ENCODE data around the gene LATS2.

The LATS2 gene

DNA sequence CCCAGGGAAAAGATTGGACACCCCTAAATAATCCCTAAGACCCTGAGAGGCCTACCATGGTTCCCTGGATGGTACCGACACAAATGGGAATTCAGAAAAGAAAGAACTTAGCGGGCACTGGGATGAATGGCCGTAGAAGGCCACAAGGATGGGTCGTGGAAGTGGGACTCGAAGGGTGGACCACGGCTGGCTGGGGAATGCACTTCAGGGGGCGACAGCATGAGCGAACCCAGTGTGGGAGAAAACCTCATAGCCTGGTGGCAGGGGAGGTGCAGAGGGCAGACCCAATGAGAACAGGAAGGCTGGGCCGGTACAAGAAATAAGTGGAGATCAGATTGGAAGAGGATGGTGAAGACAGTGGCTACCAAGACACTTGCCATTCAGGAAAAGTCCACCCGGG is 28.7 kb downstream of the LATS2 start:
- H3K4me3 ChIP-seq (ENCODE audit: low read depth, low read length), result no peak overlapping the region
- H3K36me3 ChIP-seq (ENCODE audit: control insufficient read depth in 2 of 2, insufficient read depth in 1 of 2, low read length in 2 of 2), result no peaks in the 10 kb centered on the region
- TF ChIP-seq ZNF423 (tag by site-specific recombination; IDR thresholded peaks at IDR 0.05) (no peak), SP3 (tag by site-specific recombination; IDR thresholded peaks at IDR 0.05) (no peak), YY1 (tag by site-specific recombination; IDR thresholded peaks at IDR 0.05) (no peak), ZNF501 (tag by site-specific recombination; IDR thresholded peaks at IDR 0.05) (no peak), ZNF555 (tag by site-specific recombination; conservative IDR thresholded peaks at IDR 0.05) (no peak), SCRT2 (tag by site-specific recombination; IDR thresholded peaks at IDR 0.05) (no peak), HOXC10 (CRISPR knock-in tag; IDR thresholded peaks at IDR 0.05) (no peak)
- TF ChIP-seq, protein P1, sequence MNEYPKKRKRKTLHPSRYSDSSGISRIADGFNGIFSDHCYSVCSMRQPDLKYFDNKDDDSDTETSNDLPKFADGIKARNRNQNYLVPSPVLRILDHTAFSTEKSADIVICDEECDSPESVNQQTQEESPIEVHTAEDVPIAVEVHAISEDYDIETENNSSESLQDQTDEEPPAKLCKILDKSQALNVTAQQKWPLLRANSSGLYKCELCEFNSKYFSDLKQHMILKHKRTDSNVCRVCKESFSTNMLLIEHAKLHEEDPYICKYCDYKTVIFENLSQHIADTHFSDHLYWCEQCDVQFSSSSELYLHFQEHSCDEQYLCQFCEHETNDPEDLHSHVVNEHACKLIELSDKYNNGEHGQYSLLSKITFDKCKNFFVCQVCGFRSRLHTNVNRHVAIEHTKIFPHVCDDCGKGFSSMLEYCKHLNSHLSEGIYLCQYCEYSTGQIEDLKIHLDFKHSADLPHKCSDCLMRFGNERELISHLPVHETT (tag by site-specific recombination; IDR thresholded peaks at IDR 0.05), result no peak
- TF ChIP-seq, protein P2, sequence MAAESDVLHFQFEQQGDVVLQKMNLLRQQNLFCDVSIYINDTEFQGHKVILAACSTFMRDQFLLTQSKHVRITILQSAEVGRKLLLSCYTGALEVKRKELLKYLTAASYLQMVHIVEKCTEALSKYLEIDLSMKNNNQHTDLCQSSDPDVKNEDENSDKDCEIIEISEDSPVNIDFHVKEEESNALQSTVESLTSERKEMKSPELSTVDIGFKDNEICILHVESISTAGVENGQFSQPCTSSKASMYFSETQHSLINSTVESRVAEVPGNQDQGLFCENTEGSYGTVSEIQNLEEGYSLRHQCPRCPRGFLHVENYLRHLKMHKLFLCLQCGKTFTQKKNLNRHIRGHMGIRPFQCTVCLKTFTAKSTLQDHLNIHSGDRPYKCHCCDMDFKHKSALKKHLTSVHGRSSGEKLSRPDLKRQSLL (tag by site-specific recombination; IDR thresholded peaks at IDR 0.05), result no peak
- POLR2A ChIA-PET, result no interaction called here
- no peaks in the 10 kb centered on the region for H3K4me1 ChIP-seq (ENCODE audit: control insufficient read depth, insufficient read depth, low read length)
- CTCF ChIA-PET, result interaction anchor here (0.6 to 0.7 kb wide), 2 partner anchors 20 to 540 kb away, joined by 3 read pairs; no protein-coding TSS in a partner anchor
- no peaks in the 10 kb centered on the region for H3K9me3 ChIP-seq (ENCODE audit: control insufficient read depth, insufficient read depth, low read depth, low read length)
- no peak overlapping the region for H3K27ac ChIP-seq (ENCODE audit: extremely low read depth, low read depth, low read length)

DNA sequence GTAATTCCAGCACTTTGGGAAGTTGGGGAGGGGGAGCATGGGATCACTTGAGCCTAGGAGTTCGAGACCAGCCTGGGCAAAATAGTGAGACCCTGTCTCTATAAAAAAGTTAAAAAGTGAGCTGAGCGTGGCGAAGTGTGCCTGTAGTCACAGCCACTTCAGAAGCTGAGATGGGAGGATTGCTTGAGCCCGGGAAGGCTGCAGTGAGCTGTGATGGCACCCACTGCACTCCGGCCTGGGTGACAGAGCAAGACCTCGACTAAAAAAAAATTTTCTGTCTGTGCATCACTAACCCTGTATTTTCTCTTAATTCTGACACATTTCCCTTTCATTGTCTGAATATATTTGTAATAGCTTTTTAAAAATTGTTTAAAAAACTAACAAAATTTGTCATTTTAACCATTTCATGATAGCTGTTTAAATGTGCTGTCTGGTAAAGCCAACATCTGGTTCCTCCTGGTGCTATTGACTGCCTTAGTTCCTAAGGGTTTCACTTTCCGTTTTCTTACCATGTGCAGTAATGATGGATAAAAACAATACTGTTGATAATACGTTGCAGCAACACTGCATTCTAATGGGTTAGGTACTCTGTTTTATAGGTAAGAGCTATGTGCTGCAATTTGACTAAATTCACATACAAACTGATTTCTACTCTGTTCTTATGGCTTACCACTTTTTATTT is 29.7 kb downstream of the LATS2 start:
- no peaks in the 10 kb centered on the region for H3K9me3 ChIP-seq (ENCODE audit: control insufficient read depth, insufficient read depth, low read depth, low read length)
- POLR2A ChIA-PET, result no interaction called here
- no peak overlapping the region for H3K4me3 ChIP-seq (ENCODE audit: low read depth, low read length)
- no peak overlapping the region for H3K27ac ChIP-seq (ENCODE audit: extremely low read depth, low read depth, low read length)
- CTCF ChIA-PET, result interaction anchor here (0.6 to 0.7 kb wide), 4 partner anchors 21 to 740 kb away, joined by 3 read pairs; no protein-coding TSS in a partner anchor
- H3K4me1 ChIP-seq (ENCODE audit: control insufficient read depth, insufficient read depth, low read length), result no peaks in the 10 kb centered on the region
- TF ChIP-seq ZNF530 (tag by site-specific recombination; IDR thresholded peaks at IDR 0.05; ENCODE audit: low read depth) (no peak), ZNF404 (tag by site-specific recombination; IDR thresholded peaks at IDR 0.05) (no peak), ZNF211 (tag by site-specific recombination; IDR thresholded peaks at IDR 0.05; ENCODE audit: low read depth) (no peak), ZNF169 (tag by site-specific recombination; IDR thresholded peaks at IDR 0.05) (no peak), ZNF777 (tag by site-specific recombination; IDR thresholded peaks at IDR 0.05; ENCODE audit: borderline replicate concordance) (no peak), YY1 (tag by site-specific recombination; IDR thresholded peaks at IDR 0.05) (no peak), ZBTB17 (tag by site-specific recombination; IDR thresholded peaks at IDR 0.05) (no peak), KLF1 (tag by site-specific recombination; IDR thresholded peaks at IDR 0.05) (no peak)
- TF ChIP-seq, protein P3, sequence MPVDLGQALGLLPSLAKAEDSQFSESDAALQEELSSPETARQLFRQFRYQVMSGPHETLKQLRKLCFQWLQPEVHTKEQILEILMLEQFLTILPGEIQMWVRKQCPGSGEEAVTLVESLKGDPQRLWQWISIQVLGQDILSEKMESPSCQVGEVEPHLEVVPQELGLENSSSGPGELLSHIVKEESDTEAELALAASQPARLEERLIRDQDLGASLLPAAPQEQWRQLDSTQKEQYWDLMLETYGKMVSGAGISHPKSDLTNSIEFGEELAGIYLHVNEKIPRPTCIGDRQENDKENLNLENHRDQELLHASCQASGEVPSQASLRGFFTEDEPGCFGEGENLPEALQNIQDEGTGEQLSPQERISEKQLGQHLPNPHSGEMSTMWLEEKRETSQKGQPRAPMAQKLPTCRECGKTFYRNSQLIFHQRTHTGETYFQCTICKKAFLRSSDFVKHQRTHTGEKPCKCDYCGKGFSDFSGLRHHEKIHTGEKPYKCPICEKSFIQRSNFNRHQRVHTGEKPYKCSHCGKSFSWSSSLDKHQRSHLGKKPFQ (tag by site-specific recombination; IDR thresholded peaks at IDR 0.05), result no peak
- TF ChIP-seq, protein P4, sequence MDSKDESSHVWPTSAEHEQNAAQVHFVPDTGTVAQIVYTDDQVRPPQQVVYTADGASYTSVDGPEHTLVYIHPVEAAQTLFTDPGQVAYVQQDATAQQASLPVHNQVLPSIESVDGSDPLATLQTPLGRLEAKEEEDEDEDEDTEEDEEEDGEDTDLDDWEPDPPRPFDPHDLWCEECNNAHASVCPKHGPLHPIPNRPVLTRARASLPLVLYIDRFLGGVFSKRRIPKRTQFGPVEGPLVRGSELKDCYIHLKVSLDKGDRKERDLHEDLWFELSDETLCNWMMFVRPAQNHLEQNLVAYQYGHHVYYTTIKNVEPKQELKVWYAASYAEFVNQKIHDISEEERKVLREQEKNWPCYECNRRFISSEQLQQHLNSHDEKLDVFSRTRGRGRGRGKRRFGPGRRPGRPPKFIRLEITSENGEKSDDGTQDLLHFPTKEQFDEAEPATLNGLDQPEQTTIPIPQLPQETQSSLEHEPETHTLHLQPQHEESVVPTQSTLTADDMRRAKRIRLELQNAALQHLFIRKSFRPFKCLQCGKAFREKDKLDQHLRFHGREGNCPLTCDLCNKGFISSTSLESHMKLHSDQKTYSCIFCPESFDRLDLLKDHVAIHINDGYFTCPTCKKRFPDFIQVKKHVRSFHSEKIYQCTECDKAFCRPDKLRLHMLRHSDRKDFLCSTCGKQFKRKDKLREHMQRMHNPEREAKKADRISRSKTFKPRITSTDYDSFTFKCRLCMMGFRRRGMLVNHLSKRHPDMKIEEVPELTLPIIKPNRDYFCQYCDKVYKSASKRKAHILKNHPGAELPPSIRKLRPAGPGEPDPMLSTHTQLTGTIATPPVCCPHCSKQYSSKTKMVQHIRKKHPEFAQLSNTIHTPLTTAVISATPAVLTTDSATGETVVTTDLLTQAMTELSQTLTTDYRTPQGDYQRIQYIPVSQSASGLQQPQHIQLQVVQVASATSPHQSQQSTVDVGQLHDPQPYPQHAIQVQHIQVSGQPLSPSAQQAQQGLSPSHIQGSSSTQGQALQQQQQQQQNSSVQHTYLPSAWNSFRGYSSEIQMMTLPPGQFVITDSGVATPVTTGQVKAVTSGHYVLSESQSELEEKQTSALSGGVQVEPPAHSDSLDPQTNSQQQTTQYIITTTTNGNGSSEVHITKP (tag by site-specific recombination; IDR thresholded peaks at IDR 0.05), result no peak
- no peaks in the 10 kb centered on the region for H3K36me3 ChIP-seq (ENCODE audit: control insufficient read depth in 2 of 2, insufficient read depth in 1 of 2, low read length in 2 of 2)

All from HEK293 (cell line).